Nephron (organoid): ENCODE results near the gene VWA3B.

Experiments used
- H3K27ac Mint-ChIP-seq, 3 experiments: 2 replicates each; pipeline ENCODE4 v1.8.0; 2020; ENCODE audit warnings: mixed read lengths in 3 of 3, mild to moderate bottlenecking in 2 of 3, moderate library complexity in 1 of 3
- H3K27me3 Mint-ChIP-seq: 2 replicates; pipeline ENCODE4 v1.8.0; 2021; ENCODE audit warnings: low read depth, mild to moderate bottlenecking, moderate library complexity, mixed read lengths
- H3K36me3 Mint-ChIP-seq: 2 replicates; pipeline ENCODE4 v1.8.0; 2020; ENCODE audit warnings: low read depth, mixed read lengths
- H3K4me1 Mint-ChIP-seq: 2 replicates; pipeline ENCODE4 v1.8.0; 2020; ENCODE audit warnings: mixed read lengths
- H3K4me3 Mint-ChIP-seq, 3 experiments: 2 replicates each; pipeline ENCODE4 v1.8.0; 2020; ENCODE audit warnings: mild to moderate bottlenecking in 3 of 3, mixed read lengths in 3 of 3, moderate library complexity in 2 of 3
- H3K9me3 Mint-ChIP-seq: 2 replicates; pipeline ENCODE4 v1.8.0; 2020; ENCODE audit warnings: mixed read lengths
- TF ChIP-seq, protein P1 (sequence below), 3 experiments: fragments of 200-600 bp; sonication (generic); IDR thresholded peaks; one replicate each; pipeline ENCODE4 v1.5.0; 2021; ENCODE audit warnings: antibody characterized with exemption in 3 of 3; ENCODE audit not compliant: unreplicated experiment in 3 of 3

VWA3B gene

DNA sequence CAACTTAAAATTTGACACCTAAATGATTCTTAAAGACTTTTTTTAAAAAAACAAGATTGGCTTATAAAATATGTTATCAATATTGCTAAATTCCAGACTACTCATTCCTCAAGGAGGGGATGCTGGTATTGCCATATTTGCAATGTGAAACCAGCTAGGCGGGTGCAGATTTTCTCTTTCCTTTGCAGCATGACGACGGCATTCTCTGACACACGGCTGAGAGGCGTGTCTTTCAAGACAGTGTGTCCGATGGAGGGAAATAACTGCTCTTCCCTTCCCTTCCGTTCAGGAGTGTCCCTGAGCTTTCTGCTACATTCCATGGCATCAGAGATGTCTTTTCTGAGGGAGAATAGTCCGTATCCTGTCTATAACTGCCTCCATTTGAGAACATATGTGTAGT is 221.1 kb downstream of the VWA3B start:
- no peak overlapping the region for H3K4me3 Mint-ChIP-seq
- no peaks in the 10 kb centered on the region for H3K9me3 Mint-ChIP-seq
- no peaks in the 10 kb centered on the region for H3K4me1 Mint-ChIP-seq
- H3K36me3 Mint-ChIP-seq = no peaks in the 10 kb centered on the region
- H3K27me3 Mint-ChIP-seq = peaks cover 38% of the 10 kb centered on the region
- no peak overlapping the region for H3K27ac Mint-ChIP-seq
- TF ChIP-seq, protein P1, sequence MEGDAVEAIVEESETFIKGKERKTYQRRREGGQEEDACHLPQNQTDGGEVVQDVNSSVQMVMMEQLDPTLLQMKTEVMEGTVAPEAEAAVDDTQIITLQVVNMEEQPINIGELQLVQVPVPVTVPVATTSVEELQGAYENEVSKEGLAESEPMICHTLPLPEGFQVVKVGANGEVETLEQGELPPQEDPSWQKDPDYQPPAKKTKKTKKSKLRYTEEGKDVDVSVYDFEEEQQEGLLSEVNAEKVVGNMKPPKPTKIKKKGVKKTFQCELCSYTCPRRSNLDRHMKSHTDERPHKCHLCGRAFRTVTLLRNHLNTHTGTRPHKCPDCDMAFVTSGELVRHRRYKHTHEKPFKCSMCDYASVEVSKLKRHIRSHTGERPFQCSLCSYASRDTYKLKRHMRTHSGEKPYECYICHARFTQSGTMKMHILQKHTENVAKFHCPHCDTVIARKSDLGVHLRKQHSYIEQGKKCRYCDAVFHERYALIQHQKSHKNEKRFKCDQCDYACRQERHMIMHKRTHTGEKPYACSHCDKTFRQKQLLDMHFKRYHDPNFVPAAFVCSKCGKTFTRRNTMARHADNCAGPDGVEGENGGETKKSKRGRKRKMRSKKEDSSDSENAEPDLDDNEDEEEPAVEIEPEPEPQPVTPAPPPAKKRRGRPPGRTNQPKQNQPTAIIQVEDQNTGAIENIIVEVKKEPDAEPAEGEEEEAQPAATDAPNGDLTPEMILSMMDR (IDR thresholded peaks at IDR 0.05; ENCODE audit: unreplicated experiment in 3 of 3) = no peak

DNA sequence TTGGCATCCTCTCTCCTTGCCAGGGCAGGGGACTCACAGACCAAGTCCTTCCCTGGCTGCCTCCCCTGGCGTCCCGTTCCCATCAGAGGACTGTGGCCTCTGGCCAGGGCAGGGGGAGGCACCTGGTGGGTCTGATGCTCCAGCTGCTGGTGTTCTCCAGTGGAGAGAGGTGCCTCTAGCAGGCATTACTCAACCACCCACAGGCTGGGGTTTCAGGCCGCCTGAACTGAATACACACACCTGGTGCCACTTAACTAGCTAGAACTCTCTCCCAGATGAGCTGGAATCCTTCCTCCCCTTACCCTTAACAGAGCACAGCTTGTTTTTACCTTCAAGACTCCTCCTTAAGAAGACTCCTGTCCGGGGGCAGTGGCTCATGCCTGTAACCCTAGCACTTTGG is 221.6 kb downstream of the VWA3B start:
- TF ChIP-seq, protein P1 (IDR thresholded peaks at IDR 0.05; ENCODE audit: unreplicated experiment in 3 of 3) = no peak
- peaks cover 35% of the 10 kb centered on the region for H3K27me3 Mint-ChIP-seq
- no peaks in the 10 kb centered on the region for H3K4me1 Mint-ChIP-seq
- H3K4me3 Mint-ChIP-seq = no peak overlapping the region
- no peak overlapping the region for H3K27ac Mint-ChIP-seq
- no peaks in the 10 kb centered on the region for H3K9me3 Mint-ChIP-seq
- no peaks in the 10 kb centered on the region for H3K36me3 Mint-ChIP-seq

DNA sequence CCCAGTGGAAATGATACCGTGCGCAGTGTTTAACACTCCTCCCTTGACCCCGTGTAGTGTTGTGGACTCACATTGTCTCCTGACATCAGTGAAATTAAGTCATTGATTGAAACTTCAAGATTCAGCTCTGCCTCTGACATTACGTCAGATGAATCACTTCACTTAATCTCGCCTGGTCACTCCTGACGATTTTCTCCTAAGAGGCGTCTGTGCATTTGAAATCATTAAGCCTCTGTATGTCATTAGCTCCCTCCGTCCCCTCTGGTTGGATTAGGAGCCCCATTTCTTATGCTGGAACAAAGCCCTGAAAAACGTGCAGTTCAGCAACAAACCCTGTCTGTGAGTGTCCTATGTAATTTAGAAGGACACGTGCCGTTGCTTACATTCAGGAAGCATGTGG is 222.6 kb downstream of the VWA3B start:
- H3K4me3 Mint-ChIP-seq = no peak overlapping the region
- H3K36me3 Mint-ChIP-seq = no peaks in the 10 kb centered on the region
- TF ChIP-seq, protein P1 (IDR thresholded peaks at IDR 0.05; ENCODE audit: unreplicated experiment in 3 of 3) = no peak
- no peaks in the 10 kb centered on the region for H3K9me3 Mint-ChIP-seq
- no peaks in the 10 kb centered on the region for H3K4me1 Mint-ChIP-seq
- no peak overlapping the region for H3K27ac Mint-ChIP-seq
- peaks cover 32% of the 10 kb centered on the region for H3K27me3 Mint-ChIP-seq

DNA sequence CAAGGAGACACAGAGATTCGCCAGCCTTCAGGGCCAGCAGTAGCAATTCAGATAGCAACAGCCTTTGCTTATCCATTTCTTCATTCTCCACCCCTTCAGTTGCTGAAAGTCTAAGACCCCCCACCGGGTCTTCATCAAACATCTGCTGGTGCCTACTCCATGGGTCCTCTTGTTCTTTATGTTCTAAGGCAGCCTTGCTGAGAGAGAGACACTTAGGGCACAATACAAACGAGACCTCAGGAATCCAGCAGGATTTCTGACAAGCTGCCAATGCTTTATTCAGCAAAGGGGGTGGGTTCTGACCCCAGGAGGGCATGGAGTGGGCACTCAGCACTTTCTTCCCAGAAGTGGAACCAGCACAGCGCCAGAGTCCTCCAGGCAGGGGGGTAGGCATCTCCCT is 223.0 kb downstream of the VWA3B start:
- H3K4me3 Mint-ChIP-seq = no peak overlapping the region
- H3K27me3 Mint-ChIP-seq = peaks cover 28% of the 10 kb centered on the region
- H3K27ac Mint-ChIP-seq = no peak overlapping the region
- no peaks in the 10 kb centered on the region for H3K36me3 Mint-ChIP-seq
- H3K9me3 Mint-ChIP-seq = no peaks in the 10 kb centered on the region
- H3K4me1 Mint-ChIP-seq = no peaks in the 10 kb centered on the region
- TF ChIP-seq, protein P1 (IDR thresholded peaks at IDR 0.05; ENCODE audit: unreplicated experiment in 3 of 3) = no peak

DNA sequence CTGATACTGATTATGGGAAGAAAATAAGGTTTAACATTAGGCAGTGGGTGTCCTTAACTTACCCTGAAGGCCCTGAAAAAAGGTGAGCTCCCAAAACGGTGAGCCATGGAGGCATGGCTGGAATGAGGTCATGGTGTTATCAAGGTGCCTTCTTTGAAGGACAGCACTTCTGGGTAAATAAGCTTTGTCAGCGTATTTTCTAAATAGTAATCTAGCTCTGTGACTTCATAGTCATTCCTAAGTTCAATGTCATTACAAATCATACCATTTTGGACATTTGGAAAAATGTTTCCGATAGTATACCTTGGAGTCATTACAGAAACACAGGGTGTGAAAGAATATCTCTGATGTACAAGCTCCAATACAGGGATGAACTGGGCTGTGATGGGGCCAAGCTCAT is 224.1 kb downstream of the VWA3B start:
- Mint-ChIP-seq H3K27ac (no peak overlapping the region), H3K9me3 (peaks cover 2% of the 10 kb centered on the region), H3K4me3 (no peak overlapping the region), H3K36me3 (no peaks in the 10 kb centered on the region), H3K4me1 (no peaks in the 10 kb centered on the region), H3K27me3 (peaks cover 20% of the 10 kb centered on the region)
- TF ChIP-seq, protein P1 (IDR thresholded peaks at IDR 0.05; ENCODE audit: unreplicated experiment in 3 of 3) = no peak

DNA sequence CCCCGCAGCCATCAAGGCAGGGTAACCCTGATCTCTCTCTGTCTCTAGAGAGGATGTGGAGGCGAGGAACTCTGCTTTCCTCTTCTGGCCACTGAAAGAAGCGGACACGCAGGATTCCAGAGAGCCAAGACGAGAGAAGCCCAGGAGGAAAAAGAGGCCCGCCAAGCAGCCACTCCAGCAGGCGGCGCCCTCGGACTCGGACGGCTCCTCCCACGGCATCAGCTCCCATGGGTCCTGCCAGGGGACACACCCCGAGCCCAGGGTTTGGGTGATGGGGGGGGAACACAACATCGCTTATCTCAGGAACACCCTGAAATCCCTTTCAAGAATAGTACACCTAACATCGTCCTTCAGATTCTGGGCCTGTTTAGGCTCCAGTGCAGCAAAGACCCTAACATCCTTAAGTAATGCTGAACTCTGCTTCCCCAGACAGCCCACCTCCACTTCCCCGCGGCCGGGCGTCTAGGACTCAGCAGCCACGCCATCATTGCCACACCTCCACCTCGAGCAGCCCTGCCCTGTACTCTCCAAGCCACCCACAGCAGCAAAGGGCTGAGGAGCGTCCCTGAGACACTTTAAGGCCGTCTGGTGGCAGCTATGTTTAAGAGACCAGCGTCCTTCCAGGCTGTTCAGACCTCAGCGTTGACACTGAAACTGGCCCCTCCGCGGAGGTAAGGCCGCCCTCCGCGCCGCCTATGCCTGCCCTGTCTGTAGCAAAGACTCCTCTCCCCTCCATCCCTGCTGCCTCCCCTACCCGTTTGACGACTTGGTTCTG is 225.0 kb downstream of the VWA3B start:
- H3K27me3 Mint-ChIP-seq = peaks cover 19% of the 10 kb centered on the region
- no peak overlapping the region for H3K27ac Mint-ChIP-seq
- no peak overlapping the region for H3K4me3 Mint-ChIP-seq
- H3K9me3 Mint-ChIP-seq = peaks cover 2% of the 10 kb centered on the region
- H3K36me3 Mint-ChIP-seq = no peaks in the 10 kb centered on the region
- TF ChIP-seq, protein P1 (IDR thresholded peaks at IDR 0.05; ENCODE audit: unreplicated experiment in 3 of 3) = no peak
- H3K4me1 Mint-ChIP-seq = no peaks in the 10 kb centered on the region
